ENCODE results near the gene MYPN.
"Not testable (repeated sequence)": the region's sequence is repeated elsewhere in the genome, so short reads cannot be mapped to it uniquely, and the experiment has no call there.

Gene MYPN

DNA sequence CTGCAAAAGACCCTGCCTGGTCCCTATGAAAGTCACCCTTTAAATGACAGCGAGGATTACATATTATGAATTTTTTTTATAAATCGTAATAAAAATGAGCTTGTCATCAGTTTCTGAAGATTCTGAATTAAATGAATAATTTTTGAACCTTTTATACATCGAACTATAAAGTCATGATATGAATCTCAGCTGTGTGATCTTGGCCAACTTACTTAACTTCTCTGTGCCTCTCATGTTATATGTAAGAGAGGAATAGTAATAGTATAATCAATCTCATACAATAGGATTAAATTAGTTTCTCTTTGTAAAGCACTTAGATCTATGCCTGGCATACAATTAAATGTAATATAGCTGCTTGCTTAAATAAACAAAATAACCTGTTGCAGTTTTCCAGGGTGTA is 127.9 kb downstream of the MYPN start:
- no peak for DNase-seq

- no peak for DNase-seq
Measured at GRCh38 chr10:68238371-68238770, 129.1 kb downstream of the MYPN start.

GRCh38 chr10:68239069-68239468 is 129.8 kb downstream of the MYPN start:
- DNase-seq = no peak

GRCh38 chr10:68239596-68240150 is 130.4 kb downstream of the MYPN start:
- DNase-seq = no peak

DNA sequence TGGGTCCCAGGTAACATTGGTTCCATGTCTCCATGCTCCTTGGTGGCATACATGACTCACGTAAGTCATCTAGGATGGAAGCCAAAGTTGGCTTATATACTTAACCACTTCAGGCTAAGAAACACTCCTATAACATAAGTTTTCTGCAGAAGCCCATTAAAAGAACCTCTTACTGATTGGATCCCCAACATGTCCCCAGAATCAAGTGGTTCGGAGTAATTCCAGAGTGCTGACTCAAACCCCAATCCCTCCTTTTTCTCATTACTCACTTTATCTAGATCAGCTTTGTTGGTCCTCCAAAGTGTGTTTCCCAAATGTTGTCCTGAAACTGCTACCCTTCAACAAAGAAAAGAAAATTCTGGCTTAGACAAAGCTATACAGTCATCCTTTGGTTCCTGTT is 132.8 kb downstream of the MYPN start:
- no peak for DNase-seq

GRCh38 chr10:68246397-68246796 is 137.1 kb downstream of the MYPN start:
- DNase-seq = not testable (repeated sequence)

- DNase-seq = no peak
Measured at GRCh38 chr10:68247931-68248330, 138.6 kb downstream of the MYPN start.

DNA sequence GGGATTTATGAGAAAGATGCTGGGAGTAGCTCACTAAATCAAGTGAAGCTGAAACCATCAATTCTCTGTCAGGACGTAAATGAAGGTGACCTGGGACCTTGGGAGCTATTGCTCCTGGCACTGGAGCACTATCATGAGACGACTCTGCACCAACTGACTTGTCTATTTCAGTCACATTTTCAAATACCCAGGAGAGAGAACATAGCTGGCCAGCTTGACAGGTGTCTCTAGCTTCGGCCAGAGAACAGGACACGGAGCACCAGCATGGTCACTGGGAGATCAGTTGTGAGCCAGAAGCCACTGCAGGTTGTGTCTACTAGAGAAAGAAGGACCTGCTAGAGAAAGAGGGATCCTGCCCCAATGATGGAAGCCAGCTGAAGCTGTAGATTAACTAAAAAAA is 140.0 kb downstream of the MYPN start:
- DNase-seq = no peak

GRCh38 chr10:68251151-68251550 is 141.9 kb downstream of the MYPN start:
- DNase-seq = no peak

- no peak for DNase-seq
Measured at GRCh38 chr10:68251625-68252495, 142.6 kb downstream of the MYPN start.

DNA sequence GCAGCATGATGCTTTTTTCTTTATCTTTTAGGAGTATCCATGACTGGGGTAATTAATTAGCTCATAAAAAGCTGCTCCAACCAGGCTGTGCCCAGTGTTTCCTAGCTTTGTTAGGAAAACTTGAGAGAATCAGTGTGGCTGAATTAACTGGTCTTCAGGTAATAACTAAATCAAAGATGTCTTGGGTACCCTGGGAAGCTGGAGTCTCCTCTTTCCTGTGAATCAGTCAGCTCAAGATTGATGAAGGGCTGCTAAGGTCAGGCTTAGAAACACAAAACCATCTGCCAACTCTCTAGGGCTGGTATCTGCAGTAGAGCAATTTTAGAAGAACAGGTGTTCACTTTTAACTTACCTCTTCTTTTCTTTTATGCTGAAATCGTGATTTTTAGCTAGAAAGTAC is 144.1 kb downstream of the MYPN start:
- DNase-seq = no peak

DNA sequence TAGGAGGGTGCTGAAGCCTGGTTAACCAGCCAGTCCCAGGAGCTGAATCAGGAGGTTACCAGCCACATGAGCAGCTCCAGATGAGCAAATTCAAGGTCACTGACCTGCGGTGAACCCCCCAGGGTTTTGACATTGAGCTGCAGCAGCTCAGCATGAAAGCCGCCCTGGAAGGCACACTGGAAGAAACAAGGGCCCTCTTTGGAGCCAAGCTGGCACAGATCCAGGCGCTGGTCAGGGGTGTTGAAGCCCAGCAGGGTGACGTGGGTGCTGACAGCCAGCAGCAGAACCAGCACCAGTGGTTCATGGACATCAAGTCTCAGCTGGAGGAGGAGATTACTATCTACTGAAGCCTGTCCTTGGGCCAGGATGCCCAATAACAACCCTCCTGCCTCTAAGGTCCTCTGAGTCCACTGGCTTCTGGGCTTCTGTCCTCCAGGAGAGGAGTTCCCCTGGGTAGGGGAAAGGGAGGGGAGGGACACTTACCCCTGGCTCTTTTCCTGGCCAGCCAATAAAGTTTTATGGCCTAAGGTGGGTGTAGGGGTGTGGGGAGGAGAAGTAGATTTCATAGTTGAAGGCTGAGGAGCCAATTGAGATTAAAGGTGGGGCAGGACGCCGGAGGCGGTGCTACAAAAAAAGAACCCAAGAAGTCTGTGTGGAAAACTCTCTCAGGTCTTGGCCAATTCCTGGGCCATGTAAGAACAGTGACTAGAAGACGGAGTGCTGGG is 152.0 kb downstream of the MYPN start:
- DNase-seq = no peak

Data from activated CD4-positive, alpha-beta T cell treated with anti-CD3 and anti-CD28 coated beads, Interleukin-2, amount 50 U/mL, for 48 hours (primary cell).